ENCODE measurements around the gene UBE2L3.
"Not testable (repeated sequence)": the region's sequence is repeated elsewhere in the genome, so short reads cannot be mapped to it uniquely, and the experiment has no call there.

UBE2L3 gene

GRCh38 chr22:21567456-21568346 lies at the start of gene UBE2L3:
TSS of gene UBE2L3 (plus strand) at chr22:21567714. CDS start at chr22:21567745, 31 bp downstream.
- peak; percentile 89 for DNase-seq

DNA sequence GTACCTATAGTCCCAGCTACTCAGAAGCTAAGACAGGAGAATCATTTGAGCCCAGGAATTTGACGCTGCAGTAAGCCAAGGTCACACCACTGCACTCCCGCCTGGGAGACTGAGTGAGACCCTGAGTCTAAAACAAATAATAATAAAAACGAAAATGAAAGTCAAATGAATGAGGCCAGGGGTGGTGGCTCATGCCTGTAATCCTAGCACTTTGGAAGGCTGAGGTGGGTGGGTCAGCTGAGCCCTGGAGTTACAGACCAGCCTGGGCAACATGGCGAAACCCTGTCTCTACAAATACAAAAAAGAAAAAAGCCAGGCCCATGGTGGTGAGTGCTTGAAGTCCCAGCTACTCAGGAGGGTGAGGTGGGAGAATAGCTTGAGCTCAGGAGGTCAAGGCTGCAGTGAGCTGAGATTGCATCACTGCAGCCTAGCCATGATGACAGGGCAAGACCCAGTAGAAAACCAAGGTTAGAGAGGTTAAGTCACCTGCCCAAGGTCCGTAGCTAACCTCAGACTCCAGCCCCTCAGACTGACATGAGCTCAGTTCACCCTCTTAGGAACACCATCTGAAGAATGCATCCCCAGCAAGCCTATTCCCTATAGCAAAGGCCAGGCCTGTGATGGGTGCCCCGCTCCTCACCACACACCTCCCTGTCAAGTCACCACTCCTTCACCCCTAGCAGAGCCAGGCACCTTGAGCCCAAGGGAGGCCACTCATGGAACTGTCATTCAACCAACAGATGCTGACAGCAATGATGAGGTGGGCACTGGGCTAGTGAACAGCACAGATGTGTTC lies 40.6 kb upstream of the UBE2L3 start:
- DNase-seq, result not testable (repeated sequence)

DNA sequence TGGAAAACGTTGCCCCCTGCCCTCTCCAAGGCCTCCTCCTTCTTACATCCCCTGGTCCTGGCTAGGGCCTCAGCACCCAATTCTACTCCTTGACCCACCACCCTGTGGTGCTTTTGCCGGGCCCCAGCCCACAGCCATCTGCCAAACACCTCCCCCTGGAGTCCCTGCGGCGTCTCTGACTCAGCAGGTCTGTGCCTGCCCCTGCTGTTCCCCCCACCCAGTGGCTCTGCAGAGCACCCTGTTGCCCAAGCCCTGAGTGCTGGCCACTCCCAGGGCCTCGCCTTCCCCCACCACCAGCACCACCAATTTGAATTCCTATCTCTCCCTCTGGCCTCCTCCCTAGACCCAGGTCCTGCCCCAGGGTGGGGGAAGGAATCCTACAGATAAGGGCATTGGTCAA lies 36.0 kb upstream of the UBE2L3 start:
- not testable (repeated sequence) for DNase-seq

GRCh38 chr22:21532863-21533648 lies 34.5 kb upstream of the UBE2L3 start:
- DNase-seq, result not testable (repeated sequence)

GRCh38 chr22:21539862-21540261 lies 27.7 kb upstream of the UBE2L3 start:
- not testable (repeated sequence) for DNase-seq

GRCh38 chr22:21544432-21545322 lies 22.8 kb upstream of the UBE2L3 start:
- DNase-seq, result not testable (repeated sequence)

GRCh38 chr22:21549558-21549957 lies 18.0 kb upstream of the UBE2L3 start:
- not testable (repeated sequence) for DNase-seq

GRCh38 chr22:21550008-21550677 lies 17.4 kb upstream of the UBE2L3 start:
- not testable (repeated sequence) for DNase-seq

DNA sequence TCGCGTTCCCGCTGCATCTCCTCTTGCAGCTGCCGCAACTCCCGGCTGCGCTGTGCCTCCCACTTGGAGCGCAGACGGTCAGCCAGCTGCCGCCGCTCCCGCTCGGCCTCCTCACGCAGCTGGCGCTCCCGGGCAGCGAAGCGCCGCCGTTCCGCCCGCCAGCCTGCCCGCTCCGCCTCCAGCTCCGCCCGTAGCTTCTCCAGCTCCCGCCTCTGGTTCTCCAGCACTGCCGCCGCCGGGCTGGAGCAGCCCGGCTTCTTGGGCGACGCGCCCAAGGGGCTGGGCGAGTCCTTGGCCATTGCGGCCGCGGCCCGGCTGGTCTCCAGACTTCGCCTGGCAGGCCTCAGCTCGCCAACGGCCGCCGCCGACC lies 16.9 kb upstream of the UBE2L3 start:
- not testable (repeated sequence) for DNase-seq

DNA sequence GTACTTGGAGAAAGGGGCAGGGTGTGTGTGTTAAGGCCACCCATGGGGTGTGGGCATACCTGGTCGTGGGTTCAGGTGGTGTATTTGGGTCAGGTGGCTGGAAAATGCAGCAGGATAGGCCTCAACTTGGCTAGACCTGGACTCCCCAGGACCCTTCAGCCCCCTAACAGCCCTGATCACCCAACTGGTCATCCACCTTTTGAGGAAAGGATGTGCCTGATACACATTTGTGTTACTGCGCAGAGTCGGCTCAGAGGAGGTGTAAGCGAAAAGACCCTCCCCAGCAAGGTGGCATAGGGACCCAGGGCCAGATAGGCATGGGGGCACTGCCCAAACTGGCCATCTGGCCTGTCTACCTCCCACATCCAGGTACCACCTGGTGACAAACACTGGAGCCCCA lies 16.2 kb upstream of the UBE2L3 start, which contains the start of gene RIMBP3C:
Gene RIMBP3C (minus strand): TSS at position 101 of the 400 bp plus-strand sequence. CDS start 485 bp downstream, outside the sequence.
- DNase-seq, result not testable (repeated sequence)

- DNase-seq, result not testable (repeated sequence)
These were observed 8.0 kb upstream of the UBE2L3 start for GRCh38 chr22:21559345-21560125.

DNA sequence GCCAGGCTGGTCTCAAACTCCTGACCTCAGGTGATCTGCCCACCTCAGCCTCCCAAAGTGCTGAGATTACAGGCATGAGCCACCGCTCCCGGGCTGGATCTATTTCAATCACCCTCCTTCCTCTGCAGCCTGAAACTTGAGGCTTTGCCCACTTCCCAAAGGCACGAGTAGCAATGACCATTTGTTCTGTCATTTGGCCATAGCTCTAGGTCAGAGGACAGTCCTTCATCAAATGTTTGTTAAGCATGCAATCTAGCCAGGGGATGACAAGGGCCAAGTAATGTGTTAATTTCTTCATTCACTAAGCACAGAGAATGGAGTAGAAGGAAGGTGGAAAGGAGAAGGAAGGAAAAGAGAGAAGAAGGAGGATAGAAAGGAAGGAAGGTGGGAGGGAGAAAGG lies 6.9 kb upstream of the UBE2L3 start:
- not testable (repeated sequence) for DNase-seq

- DNase-seq, result no peak
These were observed 3.6 kb upstream of the UBE2L3 start for GRCh38 chr22:21563912-21564311.

DNA sequence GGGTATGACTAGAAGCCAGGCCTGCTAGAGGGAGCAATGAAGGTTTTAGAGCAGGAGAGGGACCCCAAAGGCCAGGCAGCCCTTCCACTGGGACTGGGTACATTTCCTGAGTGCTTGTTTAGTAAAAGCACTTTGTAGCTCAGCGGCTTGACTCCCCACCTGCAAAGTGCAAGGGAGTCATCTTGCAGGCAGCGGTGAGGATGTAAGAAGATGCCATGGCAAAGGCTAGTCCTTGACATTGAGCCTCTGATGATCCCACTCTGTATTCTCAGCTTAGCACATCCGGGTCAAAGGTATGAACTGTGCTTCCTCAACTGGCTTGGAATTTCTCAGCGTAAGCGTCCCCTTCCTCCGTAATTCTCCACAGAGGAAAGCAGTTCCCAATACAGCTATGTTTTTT lies 3.1 kb upstream of the UBE2L3 start:
- no peak for DNase-seq

DNA sequence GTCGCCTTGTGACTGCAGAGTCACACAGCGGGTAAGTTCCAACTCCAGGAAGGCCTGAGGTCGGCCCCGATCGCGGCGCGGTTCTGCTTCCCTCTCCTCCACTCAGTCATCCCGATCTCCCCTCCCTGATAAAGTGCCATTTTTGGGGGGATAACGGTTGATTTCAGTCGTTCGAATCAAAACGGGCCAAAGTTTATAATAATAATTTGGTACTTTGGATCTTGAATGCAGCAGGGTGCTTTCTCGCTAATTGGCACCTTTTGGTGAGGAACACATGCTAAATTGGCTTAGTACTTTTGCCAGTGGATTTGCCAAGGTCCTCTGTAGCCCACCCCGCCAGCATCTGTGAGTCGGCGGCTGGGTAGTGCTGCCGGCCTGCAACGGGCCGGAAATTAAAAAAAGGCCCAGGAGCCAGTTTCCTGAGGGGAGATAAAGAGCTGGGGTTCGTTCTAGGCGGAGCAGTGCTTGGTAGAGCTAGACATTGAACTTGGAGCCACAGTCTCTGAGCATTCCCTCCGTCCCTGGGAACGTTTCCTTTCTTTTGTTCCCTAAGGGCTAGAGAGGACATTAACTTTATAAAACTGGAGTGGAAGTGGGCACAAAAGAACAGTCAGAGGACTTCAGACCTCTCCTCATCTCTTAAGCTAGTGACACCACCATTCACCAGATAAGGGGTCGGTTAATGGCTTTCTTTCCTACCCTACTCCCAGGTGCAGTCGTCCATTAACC lies 997 bp downstream of the UBE2L3 start:
- DNase-seq, result no peak

DNA sequence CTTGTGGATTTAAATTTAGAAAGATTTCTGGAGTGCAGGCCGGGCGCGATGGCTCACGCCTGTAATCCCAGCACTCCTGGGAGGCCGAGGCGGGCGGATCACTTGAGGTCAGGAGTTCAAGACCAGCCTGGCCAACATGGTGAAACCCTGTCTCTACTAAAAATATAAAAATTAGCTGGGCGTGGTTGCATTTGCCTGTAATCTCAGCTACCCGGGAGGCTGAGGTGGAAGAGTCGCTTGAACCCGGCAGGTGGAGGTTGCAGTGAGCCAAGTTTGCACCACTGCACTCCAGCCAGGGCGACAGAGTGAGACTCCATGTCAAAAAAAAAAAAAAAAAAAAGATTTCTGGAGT lies 1.5 kb downstream of the UBE2L3 start:
- DNase-seq, result not testable (repeated sequence)

GRCh38 chr22:21569459-21570170 lies 2.1 kb downstream of the UBE2L3 start:
- DNase-seq, result no peak

- DNase-seq, result no peak
These were observed 2.9 kb downstream of the UBE2L3 start for GRCh38 chr22:21570398-21570797.

DNA sequence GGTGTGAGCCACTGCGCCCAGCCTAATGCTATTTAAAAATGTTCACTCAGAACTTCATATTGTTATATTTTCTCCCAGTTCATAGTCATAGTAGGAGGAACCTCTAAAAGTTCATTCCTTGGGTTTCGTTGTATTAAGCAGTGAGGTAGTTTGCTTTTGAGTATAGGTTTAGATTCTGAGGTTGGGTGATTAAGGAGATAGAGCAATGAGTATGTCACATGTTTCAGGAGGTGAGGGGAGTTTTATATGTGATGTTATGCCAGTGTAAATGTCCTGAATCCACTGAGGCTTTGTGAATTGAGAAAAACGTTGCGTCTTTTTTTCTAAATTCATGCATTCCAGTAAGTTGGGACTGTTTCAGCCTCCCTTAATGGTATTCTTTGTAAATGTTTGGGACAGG lies 4.2 kb downstream of the UBE2L3 start:
- no peak for DNase-seq
